Prostate gland (tissue), 2 donors: ENCODE measurements around the gene IFIH1.

Source experiments
- POLR2A ChIP-seq: fragments of 450-650 bp; IDR thresholded peaks from one replicate; pipeline ENCODE4 v1.6.1; 2016; ENCODE audit warnings: antibody characterized with exemption, mild to moderate bottlenecking
- POLR2AphosphoS5 ChIP-seq: sonication (generic); formaldehyde crosslinking; IDR thresholded peaks from one replicate; pipeline ENCODE4 v1.6.1; 2017; ENCODE audit warnings: antibody characterized with exemption
- TF ChIP-seq, protein P1 (sequence below), 4 experiments: fragments of 200-600 bp in 2 of 4; fragments of 450-650 bp in 2 of 4; sonication (generic) in 2 of 4; IDR thresholded peaks; 1 replicate in 3 of 4; 2 replicates in 1 of 4; pipeline ENCODE4 v1.5.1; 2016 to 2019; ENCODE audit warnings: antibody characterized with exemption in 4 of 4, mild to moderate bottlenecking in 2 of 4, moderate library complexity in 2 of 4

DNA sequence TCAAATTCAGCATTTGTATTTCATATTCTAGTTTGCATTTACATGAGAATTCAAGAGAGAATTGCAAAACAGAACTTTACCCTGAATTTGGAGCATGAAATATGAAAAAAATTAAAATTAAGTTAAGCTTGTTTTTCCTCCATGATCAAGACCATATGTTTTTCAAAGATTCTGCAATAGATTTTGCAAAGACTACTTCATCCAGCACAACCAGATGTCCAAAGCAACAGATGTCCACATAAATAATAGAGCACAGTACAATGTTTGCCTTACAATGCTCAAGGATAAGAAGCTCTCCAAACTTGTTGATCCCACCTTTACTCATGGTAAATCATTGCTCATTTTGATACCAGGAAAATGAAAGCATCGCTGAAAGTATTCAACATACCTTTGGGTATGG lies 100.9 kb downstream of the IFIH1 start:
- TF ChIP-seq, protein P1, sequence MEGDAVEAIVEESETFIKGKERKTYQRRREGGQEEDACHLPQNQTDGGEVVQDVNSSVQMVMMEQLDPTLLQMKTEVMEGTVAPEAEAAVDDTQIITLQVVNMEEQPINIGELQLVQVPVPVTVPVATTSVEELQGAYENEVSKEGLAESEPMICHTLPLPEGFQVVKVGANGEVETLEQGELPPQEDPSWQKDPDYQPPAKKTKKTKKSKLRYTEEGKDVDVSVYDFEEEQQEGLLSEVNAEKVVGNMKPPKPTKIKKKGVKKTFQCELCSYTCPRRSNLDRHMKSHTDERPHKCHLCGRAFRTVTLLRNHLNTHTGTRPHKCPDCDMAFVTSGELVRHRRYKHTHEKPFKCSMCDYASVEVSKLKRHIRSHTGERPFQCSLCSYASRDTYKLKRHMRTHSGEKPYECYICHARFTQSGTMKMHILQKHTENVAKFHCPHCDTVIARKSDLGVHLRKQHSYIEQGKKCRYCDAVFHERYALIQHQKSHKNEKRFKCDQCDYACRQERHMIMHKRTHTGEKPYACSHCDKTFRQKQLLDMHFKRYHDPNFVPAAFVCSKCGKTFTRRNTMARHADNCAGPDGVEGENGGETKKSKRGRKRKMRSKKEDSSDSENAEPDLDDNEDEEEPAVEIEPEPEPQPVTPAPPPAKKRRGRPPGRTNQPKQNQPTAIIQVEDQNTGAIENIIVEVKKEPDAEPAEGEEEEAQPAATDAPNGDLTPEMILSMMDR (IDR thresholded peaks at IDR 0.05) = no peak
- no peak for TF ChIP-seq POLR2AphosphoS5
- TF ChIP-seq POLR2A = no peak
